OCI-LY7 (cell line): ENCODE results near the gene ARAP1. TPM values are rescaled to one million over a fixed set of nuclear protein-coding genes. Genes with fewer than 3 reads are reported as not detected.

Source experiments
- BruUV-seq: library from RNA; stranded (reverse); fragments of 400-500 nt; replicated peaks from 2 replicates; lab custom pipeline; 2021; lab: Mats Ljungman, UMichigan
- CTCF ChIA-PET: fragments of 300-600 bp; sonication (Branson Sonifier 250); formaldehyde crosslinking; loops from one replicate; lab custom pipeline; 2022; ENCODE audit warnings: antibody characterized with exemption; ENCODE audit not compliant: unreplicated experiment; lab: Charles Lee
- POLR2A ChIA-PET: fragments of 300-600 bp; sonication (Branson Sonifier 250); formaldehyde crosslinking; loops from one replicate; lab custom pipeline; 2022; ENCODE audit warnings: antibody characterized with exemption; lab: Charles Lee
- DNase-seq: peaks from one replicate; pipeline ENCODE4 v3.0.0-alpha.2; 2015; ENCODE audit warnings: low spot score
- H2AFZ ChIP-seq: fragments of 200-600 bp; sonication (generic), shearing (Covaris generic); 2 replicates; pipeline ENCODE4 v1.6.1; 2014; ENCODE audit warnings: mild to moderate bottlenecking, antibody characterized with exemption, low read length, moderate library complexity
- H3K27ac ChIP-seq: fragments of 200-600 bp; sonication (generic); 2 replicates; pipeline ENCODE4 v1.5.1; 2014; ENCODE audit warnings: mixed run types, low read depth, mild to moderate bottlenecking, moderate library complexity, low read length, inconsistent platforms; ENCODE audit not compliant: poor library complexity, severe bottlenecking
- H3K36me3 ChIP-seq: fragments of 200-600 bp; sonication (generic); 2 replicates; pipeline ENCODE4 v1.6.1; 2014; ENCODE audit warnings: mild to moderate bottlenecking, antibody characterized with exemption, low read length, moderate library complexity, mixed read lengths; ENCODE audit not compliant: insufficient read depth
- H3K4me1 ChIP-seq: fragments of 200-600 bp; sonication (generic); 2 replicates; pipeline ENCODE4 v1.5.1; 2014; ENCODE audit warnings: mild to moderate bottlenecking, low read length; ENCODE audit not compliant: insufficient read depth, poor library complexity, severe bottlenecking
- H3K4me2 ChIP-seq: fragments of 200-600 bp; sonication (generic); 2 replicates; pipeline ENCODE4 v1.6.1; 2014; ENCODE audit warnings: mild to moderate bottlenecking, low read length
- H3K4me3 ChIP-seq: fragments of 200-600 bp; sonication (generic); 2 replicates; pipeline ENCODE4 v1.5.1; 2014; ENCODE audit warnings: mild to moderate bottlenecking, low read depth, low read length; ENCODE audit not compliant: poor library complexity, severe bottlenecking
- H3K79me2 ChIP-seq: fragments of 200-600 bp; sonication (generic); 2 replicates; pipeline ENCODE4 v1.6.1; 2016; ENCODE audit warnings: low read depth, mild to moderate bottlenecking, low read length, moderate library complexity, mixed read lengths; ENCODE audit not compliant: insufficient read depth
- H3K9me2 ChIP-seq: fragments of 200-600 bp; sonication (generic); 2 replicates; pipeline ENCODE4 v1.6.1; 2016; ENCODE audit warnings: mild to moderate bottlenecking, low read length, mixed read lengths; ENCODE audit not compliant: insufficient read depth
- H3K9me3 ChIP-seq: fragments of 200-600 bp; sonication (generic); 2 replicates; pipeline ENCODE4 v1.6.1; 2014; ENCODE audit warnings: mild to moderate bottlenecking, mixed run types, low read length, mixed read lengths
- H4K20me1 ChIP-seq: fragments of 200-600 bp; sonication (generic); 2 replicates; pipeline ENCODE4 v1.6.1; 2014; ENCODE audit warnings: mild to moderate bottlenecking, antibody characterized with exemption, low read length, moderate library complexity, mixed read lengths; ENCODE audit not compliant: insufficient read depth
- CTCF ChIP-seq: fragments of 200-600 bp; sonication (generic); conservative IDR thresholded peaks from 2 replicates; pipeline ENCODE4 v1.5.1; 2014; ENCODE audit warnings: mild to moderate bottlenecking, antibody characterized with exemption, low read length, moderate library complexity, mixed read lengths
- EZH2phosphoT487 ChIP-seq: fragments of 200-600 bp; sonication (generic); IDR thresholded peaks from 2 replicates; pipeline ENCODE4 v1.6.1; 2018; ENCODE audit warnings: low read depth, borderline replicate concordance, mild to moderate bottlenecking, mixed run types, antibody characterized with exemption, low read length, moderate library complexity, mixed read lengths
- intact Hi-C: fragments of 100-400 bp; cut with micrococcal nuclease; formaldehyde crosslinking; loops from one replicate; pipeline ENCODE4 v1.10.0; 2022; ENCODE audit not compliant: unreplicated experiment
- total RNA-seq, 2 experiments: library from RNA; depleted of rRNA in 1 of 2; stranded (reverse); fragments of >200 nt in 1 of 2; shearing (Covaris generic) in 1 of 2; gene quantifications; 2 replicates each; pipeline ENCODE4 v1.2.3, GENCODE V29; 2014 to 2022

The ARAP1 gene
- total RNA-seq, 2 experiments from 2014 or later = 65.6 to 106 TPM

- Histone ChIP-seq H3K9me2 (no peaks in the 10 kb centered on the region), H3K4me3 (no peak overlapping the region), H3K4me1 (no peaks in the 10 kb centered on the region), H3K4me2 (no peak overlapping the region), H3K36me3 (peaks cover 82% of the 10 kb centered on the region), H3K79me2 (no peaks in the 10 kb centered on the region), H3K27ac (no peak overlapping the region), H2AFZ (no peak overlapping the region), H4K20me1 (no peaks in the 10 kb centered on the region), H3K9me3 (no peaks in the 10 kb centered on the region)
- POLR2A ChIA-PET = no interaction called here
- TF ChIP-seq CTCF = no peak
- TF ChIP-seq EZH2phosphoT487 = no peak
- intact Hi-C loops = no loop called here
- no peak for DNase-seq
- no TSS peak for BruUV-seq
- CTCF ChIA-PET = interaction anchor here (0.6 kb wide), 1 partner anchor 91 kb away, joined by 7 read pairs; no protein-coding TSS in a partner anchor
Measured at GRCh38 chr11:72703267-72704008, 48.8 kb downstream of the ARAP1 start.

- no peaks in the 10 kb centered on the region for H3K4me1 ChIP-seq
- intact Hi-C loops = no loop called here
- ChIA-PET CTCF (interaction anchor here (0.6 kb wide), 1 partner anchor 92 kb away, joined by 7 read pairs; no protein-coding TSS in a partner anchor), POLR2A (no interaction called here)
- H4K20me1 ChIP-seq = no peaks in the 10 kb centered on the region
- no peak overlapping the region for H3K4me3 ChIP-seq
- no peaks in the 10 kb centered on the region for H3K79me2 ChIP-seq
- TF ChIP-seq CTCF (no peak), EZH2phosphoT487 (no peak)
- no TSS peak for BruUV-seq
- H3K9me2 ChIP-seq = no peaks in the 10 kb centered on the region
- H2AFZ ChIP-seq = no peak overlapping the region
- H3K9me3 ChIP-seq = no peaks in the 10 kb centered on the region
- peaks cover 75% of the 10 kb centered on the region for H3K36me3 ChIP-seq
- DNase-seq = no peak
- H3K27ac ChIP-seq = no peak overlapping the region
- no peak overlapping the region for H3K4me2 ChIP-seq
Measured at GRCh38 chr11:72702577-72703241, 49.5 kb downstream of the ARAP1 start.

- ChIA-PET CTCF (no interaction called here), POLR2A (no interaction called here)
- TF ChIP-seq CTCF (no peak), EZH2phosphoT487 (no peak)
Measured at GRCh38 chr11:72702096-72702495, 50.1 kb downstream of the ARAP1 start.

More at GRCh38 chr11:72702096-72702495, 50.1 kb downstream of the ARAP1 start:
- Histone ChIP-seq H2AFZ (no peak overlapping the region), H3K27ac (no peak overlapping the region), H4K20me1 (no peaks in the 10 kb centered on the region), H3K79me2 (no peaks in the 10 kb centered on the region), H3K9me2 (no peaks in the 10 kb centered on the region), H3K4me2 (no peak overlapping the region), H3K4me3 (no peak overlapping the region), H3K36me3 (peaks cover 74% of the 10 kb centered on the region; the same call in 1 of the 2 replicates), H3K9me3 (no peaks in the 10 kb centered on the region), H3K4me1 (no peaks in the 10 kb centered on the region)
- DNase-seq = no peak
- no TSS peak for BruUV-seq
- intact Hi-C loops = no loop called here
